Uterus (tissue), 4 donors: ENCODE measurements around the gene MPZL2. TPM values are rescaled to one million over a fixed set of nuclear protein-coding genes. Genes with fewer than 3 reads are reported as not detected.

Experiments used
- DNase-seq, 2 donors: peaks; one replicate each; pipeline ENCODE4 v3.0.0-alpha.2; 2019 to 2020
- H3K27ac ChIP-seq, 2 donors: fragments of 200-600 bp; sonication (generic); 1 replicate in 1 of 2; 2 replicates in 1 of 2; pipeline ENCODE4 v1.5.1; 2016 to 2018
- H3K27me3 ChIP-seq, 2 donors: fragments of 200-600 bp; sonication (generic); one replicate each; pipeline ENCODE4 v1.5.1; 2018 to 2019; ENCODE audit warnings: control low read depth in 1 of 2
- H3K36me3 ChIP-seq, 2 donors: fragments of 200-600 bp; sonication (generic); one replicate each; pipeline ENCODE4 v1.5.1; 2019; ENCODE audit warnings: control low read depth in 1 of 2
- H3K4me1 ChIP-seq, 2 donors: fragments of 200-600 bp; sonication (generic); one replicate each; pipeline ENCODE4 v1.5.1; 2018 to 2019; ENCODE audit warnings: control low read depth in 1 of 2
- H3K4me3 ChIP-seq, 2 donors: fragments of 200-600 bp; sonication (generic); 1 replicate in 1 of 2; 2 replicates in 1 of 2; pipeline ENCODE4 v1.5.1; 2018 to 2019; ENCODE audit warnings: mild to moderate bottlenecking in 1 of 2
- H3K9me3 ChIP-seq, 2 donors: fragments of 200-600 bp; sonication (generic); one replicate each; pipeline ENCODE4 v1.5.1; 2019; ENCODE audit warnings: control low read depth in 1 of 2
- POLR2A ChIP-seq, 2 donors: fragments of 450-650 bp; IDR thresholded peaks; one replicate each; pipeline ENCODE4 v1.6.1; 2016; ENCODE audit warnings: antibody characterized with exemption in 2 of 2, mild to moderate bottlenecking in 1 of 2, moderate library complexity in 1 of 2
- intact Hi-C: fragments of 100-400 bp; cut with DNase I; formaldehyde crosslinking; loops from one replicate; pipeline ENCODE4 v1.15.1; 2023; ENCODE audit warnings: low total_unique reads
- total RNA-seq, 4 donors: library from RNA; depleted of rRNA in 3 of 4; stranded (reverse); fragments of >200 nt in 3 of 4; gene quantifications; one replicate each; pipeline versions ENCODE4 v1.1.0 to v1.2.4, GENCODE V29; 2014 to 2023
- TF ChIP-seq, protein P1 (sequence below), 4 experiments: fragments of 200-600 bp in 2 of 4; fragments of 450-650 bp in 2 of 4; sonication (generic) in 2 of 4; IDR thresholded peaks; one replicate each; pipeline ENCODE4 v1.5.1; 2016 to 2019; ENCODE audit warnings: antibody characterized with exemption in 4 of 4, mild to moderate bottlenecking in 2 of 4, moderate library complexity in 1 of 4
- donor health status: DM: yes; HTN: yes; CAD: no.

Gene MPZL2
- total RNA-seq, 4 donors from 2014 or later: 40.9 to 191 (median 73.9) TPM

DNA sequence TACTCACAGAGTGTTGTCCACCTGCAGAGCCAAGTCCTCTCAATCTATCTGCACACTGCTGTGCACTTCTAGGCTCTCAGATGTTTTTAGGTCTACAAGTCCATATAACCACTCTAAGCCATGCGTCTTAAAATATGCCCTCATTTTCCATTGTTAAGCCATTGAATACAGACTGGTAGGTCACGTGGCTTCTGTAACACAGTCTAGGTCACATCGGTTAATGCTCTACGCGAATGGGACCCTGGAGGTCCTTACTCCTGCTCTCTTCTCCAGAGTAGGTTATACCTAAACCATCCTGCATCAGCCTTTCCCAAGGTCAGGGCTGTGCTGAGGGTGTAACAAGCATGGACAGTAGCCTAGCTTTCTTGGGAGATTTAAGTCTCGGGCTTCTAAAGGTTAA lies 40.1 kb downstream of the MPZL2 start:
- H3K27ac ChIP-seq: no peak overlapping the region
- H3K9me3 ChIP-seq: no peaks in the 10 kb centered on the region
- DNase-seq: no peak
- intact Hi-C loops: no loop called here
- H3K4me1 ChIP-seq: no peaks in the 10 kb centered on the region
- no peaks in the 10 kb centered on the region for H3K27me3 ChIP-seq
- no peaks in the 10 kb centered on the region for H3K36me3 ChIP-seq
- TF ChIP-seq, protein P1, sequence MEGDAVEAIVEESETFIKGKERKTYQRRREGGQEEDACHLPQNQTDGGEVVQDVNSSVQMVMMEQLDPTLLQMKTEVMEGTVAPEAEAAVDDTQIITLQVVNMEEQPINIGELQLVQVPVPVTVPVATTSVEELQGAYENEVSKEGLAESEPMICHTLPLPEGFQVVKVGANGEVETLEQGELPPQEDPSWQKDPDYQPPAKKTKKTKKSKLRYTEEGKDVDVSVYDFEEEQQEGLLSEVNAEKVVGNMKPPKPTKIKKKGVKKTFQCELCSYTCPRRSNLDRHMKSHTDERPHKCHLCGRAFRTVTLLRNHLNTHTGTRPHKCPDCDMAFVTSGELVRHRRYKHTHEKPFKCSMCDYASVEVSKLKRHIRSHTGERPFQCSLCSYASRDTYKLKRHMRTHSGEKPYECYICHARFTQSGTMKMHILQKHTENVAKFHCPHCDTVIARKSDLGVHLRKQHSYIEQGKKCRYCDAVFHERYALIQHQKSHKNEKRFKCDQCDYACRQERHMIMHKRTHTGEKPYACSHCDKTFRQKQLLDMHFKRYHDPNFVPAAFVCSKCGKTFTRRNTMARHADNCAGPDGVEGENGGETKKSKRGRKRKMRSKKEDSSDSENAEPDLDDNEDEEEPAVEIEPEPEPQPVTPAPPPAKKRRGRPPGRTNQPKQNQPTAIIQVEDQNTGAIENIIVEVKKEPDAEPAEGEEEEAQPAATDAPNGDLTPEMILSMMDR (IDR thresholded peaks at IDR 0.05): no peak
- no peak for TF ChIP-seq POLR2A (IDR thresholded peaks at IDR 0.05)
- H3K4me3 ChIP-seq: no peak overlapping the region

DNA sequence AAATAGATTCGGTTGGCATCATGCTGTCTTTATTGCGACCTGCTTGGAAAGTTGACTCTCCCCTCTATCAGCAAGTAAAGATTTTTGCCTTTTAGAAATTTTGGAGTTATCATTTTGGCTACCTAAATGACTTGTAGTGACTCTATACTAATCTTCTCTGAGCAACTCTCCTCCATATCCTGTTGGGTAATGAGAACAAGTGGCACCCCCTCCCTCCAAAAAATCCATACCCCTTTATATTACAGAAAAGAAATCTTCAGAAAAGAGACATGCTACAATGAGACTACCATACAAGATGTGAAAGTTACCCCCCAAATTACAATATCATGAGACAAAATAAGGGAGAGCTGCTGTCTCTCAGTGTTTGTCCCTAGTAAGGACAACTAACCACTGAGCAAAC lies 40.5 kb downstream of the MPZL2 start:
- DNase-seq: no peak
- Histone ChIP-seq H3K4me3 (no peak overlapping the region), H3K9me3 (no peaks in the 10 kb centered on the region), H3K27me3 (no peaks in the 10 kb centered on the region), H3K4me1 (no peaks in the 10 kb centered on the region), H3K27ac (no peak overlapping the region), H3K36me3 (no peaks in the 10 kb centered on the region)
- intact Hi-C loops: no loop called here
- no peak for TF ChIP-seq POLR2A (IDR thresholded peaks at IDR 0.05)
- TF ChIP-seq, protein P1 (IDR thresholded peaks at IDR 0.05): no peak

GRCh38 chr11:118222437-118222836 lies 41.7 kb downstream of the MPZL2 start:
- Histone ChIP-seq H3K36me3 (no peaks in the 10 kb centered on the region), H3K27me3 (no peaks in the 10 kb centered on the region), H3K4me3 (no peak overlapping the region), H3K27ac (no peak overlapping the region), H3K4me1 (no peaks in the 10 kb centered on the region), H3K9me3 (no peaks in the 10 kb centered on the region)
- TF ChIP-seq POLR2A (IDR thresholded peaks at IDR 0.05): no peak
- TF ChIP-seq, protein P1 (IDR thresholded peaks at IDR 0.05): no peak
- no peak for DNase-seq
- intact Hi-C loops: no loop called here

DNA sequence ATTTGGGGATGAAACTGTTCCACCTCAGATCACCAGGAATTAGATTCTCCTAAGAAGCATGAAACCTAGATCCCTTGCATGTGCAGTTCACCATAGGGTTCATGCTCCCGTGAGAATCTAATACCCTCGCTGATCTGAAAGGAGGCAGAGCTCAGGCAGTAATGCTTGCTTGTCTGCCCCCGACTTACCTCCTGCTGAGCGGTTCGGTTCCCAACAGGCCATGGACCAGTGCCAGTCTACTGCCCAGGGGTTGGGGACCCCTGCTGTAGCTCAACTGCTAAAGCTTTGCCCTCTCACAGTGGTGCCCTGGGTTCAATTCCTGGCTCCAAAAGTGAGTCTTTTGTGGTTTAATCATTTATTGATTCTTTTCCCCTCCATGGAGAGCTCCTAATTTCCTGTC lies 42.7 kb downstream of the MPZL2 start:
- DNase-seq: no peak
- H3K9me3 ChIP-seq: no peaks in the 10 kb centered on the region
- TF ChIP-seq POLR2A (IDR thresholded peaks at IDR 0.05): no peak
- TF ChIP-seq, protein P1 (IDR thresholded peaks at IDR 0.05): no peak
- no peaks in the 10 kb centered on the region for H3K27me3 ChIP-seq
- intact Hi-C loops: no loop called here
- no peaks in the 10 kb centered on the region for H3K4me1 ChIP-seq
- H3K4me3 ChIP-seq: no peak overlapping the region
- no peaks in the 10 kb centered on the region for H3K36me3 ChIP-seq
- no peak overlapping the region for H3K27ac ChIP-seq

DNA sequence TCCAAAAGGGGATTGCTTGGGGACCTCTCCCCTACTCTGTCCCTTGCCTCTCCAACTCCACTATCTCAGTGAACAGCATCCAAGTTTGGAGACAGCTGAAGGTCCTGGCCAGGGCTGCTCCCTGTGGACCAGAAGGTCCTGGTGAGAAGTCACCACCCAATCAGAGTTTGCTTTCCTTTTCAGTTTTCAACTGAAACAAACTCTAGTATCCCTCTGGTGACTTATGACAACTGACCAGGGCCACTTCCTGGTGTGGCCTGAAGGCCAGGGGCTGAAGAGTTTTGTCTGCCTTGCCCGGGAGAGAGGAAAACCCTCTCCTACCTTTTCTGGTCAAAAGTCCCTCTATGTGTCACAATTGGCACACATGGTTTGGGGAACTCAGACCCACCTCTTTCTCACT lies 44.4 kb downstream of the MPZL2 start:
- Histone ChIP-seq H3K4me1 (no peaks in the 10 kb centered on the region), H3K36me3 (no peaks in the 10 kb centered on the region), H3K9me3 (no peaks in the 10 kb centered on the region), H3K27ac (no peak overlapping the region), H3K4me3 (no peak overlapping the region), H3K27me3 (no peaks in the 10 kb centered on the region)
- no peak for DNase-seq
- TF ChIP-seq POLR2A (IDR thresholded peaks at IDR 0.05): no peak
- intact Hi-C loops: no loop called here

- no peak for DNase-seq
- Histone ChIP-seq H3K36me3 (no peaks in the 10 kb centered on the region), H3K27ac (no peak overlapping the region), H3K4me3 (no peak overlapping the region), H3K27me3 (no peaks in the 10 kb centered on the region), H3K9me3 (no peaks in the 10 kb centered on the region), H3K4me1 (no peaks in the 10 kb centered on the region)
- TF ChIP-seq, protein P1 (IDR thresholded peaks at IDR 0.05): no peak
- TF ChIP-seq POLR2A (IDR thresholded peaks at IDR 0.05): no peak
- intact Hi-C loops: no loop called here
Observed at GRCh38 chr11:118219244-118219643, 44.9 kb downstream of the MPZL2 start.
